Effector memory CD4-positive, alpha-beta T cell (primary cell): Measurements from ENCODE around the gene DHRS12.
A peak's percentile ranks its signal among the peaks of the same experiment; 100 is the strongest.

ENCODE experiments used
- DNase-seq, 3 donors: peaks; one replicate each; pipeline ENCODE4 v3.0.0-alpha.2; 2020
- H3K27ac ChIP-seq: 2 replicates; pipeline ENCODE4 v1.7.0; 2013; ENCODE audit warnings: mild to moderate bottlenecking, low read length, moderate library complexity; ENCODE audit not compliant: insufficient read depth, poor library complexity, severe bottlenecking
- H3K27me3 ChIP-seq: replicated peaks from 2 replicates; pipeline ENCODE4 v1.7.0; 2013; ENCODE audit warnings: mild to moderate bottlenecking, low read length; ENCODE audit not compliant: insufficient read depth, control insufficient read depth, poor library complexity, severe bottlenecking
- H3K36me3 ChIP-seq: 2 replicates; pipeline ENCODE4 v1.7.0; 2013; ENCODE audit warnings: mild to moderate bottlenecking, low read length, moderate library complexity; ENCODE audit not compliant: control insufficient read depth, insufficient read depth
- H3K4me1 ChIP-seq: 2 replicates; pipeline ENCODE4 v1.7.0; 2013; ENCODE audit warnings: low read length, mild to moderate bottlenecking; ENCODE audit not compliant: control insufficient read depth, insufficient read depth, poor library complexity, severe bottlenecking
- H3K4me3 ChIP-seq: 2 replicates; pipeline ENCODE4 v1.7.0; 2013; ENCODE audit warnings: low read length, low read depth, mild to moderate bottlenecking; ENCODE audit not compliant: insufficient read depth, poor library complexity, severe bottlenecking
- H3K9me3 ChIP-seq: 2 replicates; pipeline ENCODE4 v1.7.0; 2013; ENCODE audit warnings: mild to moderate bottlenecking, low read length, moderate library complexity; ENCODE audit not compliant: control insufficient read depth

DHRS12 gene

GRCh38 chr13:51811920-51812451, 8.0 kb upstream of the DHRS12 start:
- Histone ChIP-seq H3K9me3 (no peaks in the 10 kb centered on the region), H3K4me1 (peaks cover 9% of the 10 kb centered on the region), H3K27me3 (no peaks in the 10 kb centered on the region), H3K4me3 (no peak overlapping the region), H3K27ac (peak overlapping the region; percentile 1), H3K36me3 (peaks cover 12% of the 10 kb centered on the region)
- no peak for DNase-seq

- H3K4me1 ChIP-seq: peaks cover 10% of the 10 kb centered on the region
- H3K4me3 ChIP-seq: no peak overlapping the region
- H3K27ac ChIP-seq: no peak overlapping the region
- peaks cover 9% of the 10 kb centered on the region for H3K36me3 ChIP-seq
- no peaks in the 10 kb centered on the region for H3K27me3 ChIP-seq
- DNase-seq: no peak
- H3K9me3 ChIP-seq: no peaks in the 10 kb centered on the region
Observed at GRCh38 chr13:51811046-51811445, 7.1 kb upstream of the DHRS12 start.

- Histone ChIP-seq H3K4me1 (peaks cover 23% of the 10 kb centered on the region), H3K9me3 (no peaks in the 10 kb centered on the region), H3K4me3 (no peak overlapping the region), H3K27me3 (no peaks in the 10 kb centered on the region), H3K27ac (no peak overlapping the region), H3K36me3 (peaks cover 9% of the 10 kb centered on the region)
- no peak for DNase-seq
Observed at GRCh38 chr13:51808811-51809210, 4.8 kb upstream of the DHRS12 start.

GRCh38 chr13:51807041-51807440, 3.1 kb upstream of the DHRS12 start:
- no peaks in the 10 kb centered on the region for H3K27me3 ChIP-seq
- no peak for DNase-seq
- peaks cover 35% of the 10 kb centered on the region for H3K4me1 ChIP-seq
- H3K27ac ChIP-seq: peak overlapping the region; percentile 99
- peaks cover 9% of the 10 kb centered on the region for H3K36me3 ChIP-seq
- H3K9me3 ChIP-seq: no peaks in the 10 kb centered on the region
- H3K4me3 ChIP-seq: no peak overlapping the region

- peaks cover 9% of the 10 kb centered on the region for H3K36me3 ChIP-seq
- H3K9me3 ChIP-seq: no peaks in the 10 kb centered on the region
- H3K4me3 ChIP-seq: no peak overlapping the region
- no peak for DNase-seq
- peaks cover 39% of the 10 kb centered on the region for H3K4me1 ChIP-seq
- H3K27me3 ChIP-seq: no peaks in the 10 kb centered on the region
- peak overlapping the region; percentile 99 for H3K27ac ChIP-seq
Observed at GRCh38 chr13:51806566-51806965, 2.6 kb upstream of the DHRS12 start.

GRCh38 chr13:51805925-51806324, 2.0 kb upstream of the DHRS12 start:
- Histone ChIP-seq H3K27me3 (no peaks in the 10 kb centered on the region), H3K36me3 (peaks cover 5% of the 10 kb centered on the region), H3K27ac (peak overlapping the region; percentile 99), H3K4me1 (peaks cover 42% of the 10 kb centered on the region), H3K9me3 (no peaks in the 10 kb centered on the region), H3K4me3 (no peak overlapping the region)
- DNase-seq: no peak

GRCh38 chr13:51805313-51805712, 1.4 kb upstream of the DHRS12 start:
- peak overlapping the region; percentile 61 for H3K4me3 ChIP-seq
- peaks cover 5% of the 10 kb centered on the region for H3K36me3 ChIP-seq
- peaks cover 42% of the 10 kb centered on the region for H3K4me1 ChIP-seq
- no peaks in the 10 kb centered on the region for H3K9me3 ChIP-seq
- DNase-seq: no peak
- H3K27me3 ChIP-seq: no peaks in the 10 kb centered on the region
- peak overlapping the region; percentile 99 for H3K27ac ChIP-seq

- Histone ChIP-seq H3K4me1 (peaks cover 42% of the 10 kb centered on the region), H3K4me3 (peak overlapping the region; percentile 61), H3K27me3 (no peaks in the 10 kb centered on the region), H3K27ac (peak overlapping the region; percentile 99), H3K36me3 (peaks cover 5% of the 10 kb centered on the region), H3K9me3 (no peaks in the 10 kb centered on the region)
- DNase-seq: peak in 2 of 3 donors; percentile 24 to 33
Observed at GRCh38 chr13:51804295-51805172, 571 bp upstream of the DHRS12 start.

GRCh38 chr13:51802631-51803418, 1.1 kb downstream of the DHRS12 start:
- Histone ChIP-seq H3K27me3 (no peaks in the 10 kb centered on the region), H3K4me3 (peak overlapping the region; percentile 61), H3K4me1 (peaks cover 42% of the 10 kb centered on the region), H3K36me3 (no peaks in the 10 kb centered on the region), H3K27ac (peak overlapping the region; percentile 99), H3K9me3 (no peaks in the 10 kb centered on the region)
- DNase-seq: no peak
